A549 (cell line): ENCODE data around the gene NAB1.
"Not testable (repeated sequence)": the region's sequence is repeated elsewhere in the genome, so short reads cannot be mapped to it uniquely, and the experiment has no call there.

ENCODE experiments used
- BHLHE40 ChIP-seq: IDR thresholded peaks from 2 replicates; pipeline ENCODE4 v1.6.1; 2012; ENCODE audit warnings: low read depth, low read length, inconsistent platforms
- CTCF ChIP-seq: fragments of >200 bp; sonication (Bioruptor Twin); formaldehyde crosslinking; IDR thresholded peaks from 3 replicates; pipeline ENCODE4 v1.5.1; 2016
- FOSB ChIP-seq: fragments of 250-450 bp; sonication (Bioruptor Pico); IDR thresholded peaks from 2 replicates; pipeline ENCODE4 v1.5.0; 2020; ENCODE audit warnings: mild to moderate bottlenecking, moderate library complexity
- JUNB ChIP-seq: fragments of >200 bp; sonication (Bioruptor Twin); formaldehyde crosslinking; IDR thresholded peaks from 2 replicates; pipeline ENCODE4 v1.6.1; 2016
- MAX ChIP-seq: IDR thresholded peaks from 2 replicates; pipeline ENCODE4 v1.6.1; 2012
- MAZ ChIP-seq: fragments of 150-350 bp; IDR thresholded peaks from 2 replicates; pipeline ENCODE4 v1.6.1; 2014; ENCODE audit warnings: antibody characterized with exemption, low read depth, low read length, borderline replicate concordance
- MYC ChIP-seq: IDR thresholded peaks from 2 replicates; pipeline ENCODE4 v1.6.1; 2012; ENCODE audit warnings: mild to moderate bottlenecking, inconsistent platforms, low read length, improper control_type of control experiment, borderline replicate concordance
- POLR2A ChIP-seq: IDR thresholded peaks from 2 replicates; pipeline ENCODE4 v1.6.1; 2012; ENCODE audit warnings: mild to moderate bottlenecking, low read length
- REST ChIP-seq: fragments of 200-600 bp; sonication (generic); IDR thresholded peaks from 2 replicates; pipeline ENCODE4 v1.6.1; 2016; ENCODE audit warnings: antibody characterized with exemption, mild to moderate bottlenecking, moderate library complexity
- RFX5 ChIP-seq: fragments of 450-650 bp; IDR thresholded peaks from 2 replicates; pipeline ENCODE4 v1.7.1; 2014; ENCODE audit warnings: antibody characterized with exemption, mild to moderate bottlenecking, moderate library complexity
- ZSCAN20 ChIP-seq: fragments of 250-450 bp; sonication (Bioruptor Pico); IDR thresholded peaks from 2 replicates; pipeline ENCODE4 v1.8.0; 2022; ENCODE audit warnings: mild to moderate bottlenecking, moderate library complexity

GRCh38 chr2:190610528-190610927 lies 38.4 kb upstream of the NAB1 start:
- TF ChIP-seq MAX; CTCF; BHLHE40; RFX5; ZSCAN20; JUNB; MYC; MAZ; FOSB (CRISPR knock-in tag); POLR2A; REST: not testable (repeated sequence)
